ENCODE data around the gene LRRC56.
A peak's percentile ranks its signal among the peaks of the same experiment; 100 is the strongest.

LRRC56 gene

DNA sequence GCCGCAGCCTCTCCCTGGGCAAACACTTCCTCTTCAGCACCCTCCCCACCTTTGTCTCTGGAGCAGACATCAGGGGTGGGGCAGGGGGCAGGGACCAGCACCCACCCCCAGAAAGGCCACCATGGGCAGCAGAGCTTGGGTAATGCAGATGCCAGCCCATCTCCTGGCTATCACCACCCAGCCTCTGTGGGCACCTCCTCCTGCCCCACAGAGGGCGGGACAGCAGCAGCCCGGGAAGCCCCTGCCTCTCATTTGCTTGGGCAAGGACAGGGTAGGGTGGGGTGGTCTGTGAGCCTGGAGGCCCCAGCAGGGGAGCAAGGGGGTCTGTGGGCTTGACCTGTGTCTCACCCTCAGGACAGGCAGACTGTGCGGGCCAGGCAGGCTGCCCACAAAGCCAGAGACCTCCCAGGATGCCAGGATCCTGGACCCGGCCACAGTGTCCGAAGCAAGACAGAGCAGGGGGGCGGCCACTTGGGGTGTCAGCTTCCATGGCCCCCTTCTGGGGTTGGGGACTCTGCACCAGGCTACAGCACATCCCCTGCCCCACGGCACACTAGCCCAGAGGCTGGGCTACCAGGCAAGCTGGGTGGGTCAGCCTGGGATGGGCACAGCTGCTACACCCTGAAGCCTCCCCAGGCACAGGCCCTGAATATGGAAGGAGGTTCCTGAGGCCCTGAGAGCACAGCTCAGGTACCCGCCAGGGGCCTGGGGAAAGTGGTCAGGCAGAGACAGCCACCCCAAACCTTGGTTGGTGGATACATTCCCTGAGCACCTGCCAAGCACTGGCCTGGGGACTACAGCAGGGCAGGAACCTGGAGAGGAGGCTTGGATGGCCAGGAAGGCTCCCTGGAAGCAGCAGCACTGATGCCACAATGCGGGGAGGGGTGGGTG is 34.8 kb upstream of the LRRC56 start:
- no peak overlapping the region for H3K4me3 ChIP-seq (ENCODE audit: low read depth, low read length)
- TF ChIP-seq, protein P1, sequence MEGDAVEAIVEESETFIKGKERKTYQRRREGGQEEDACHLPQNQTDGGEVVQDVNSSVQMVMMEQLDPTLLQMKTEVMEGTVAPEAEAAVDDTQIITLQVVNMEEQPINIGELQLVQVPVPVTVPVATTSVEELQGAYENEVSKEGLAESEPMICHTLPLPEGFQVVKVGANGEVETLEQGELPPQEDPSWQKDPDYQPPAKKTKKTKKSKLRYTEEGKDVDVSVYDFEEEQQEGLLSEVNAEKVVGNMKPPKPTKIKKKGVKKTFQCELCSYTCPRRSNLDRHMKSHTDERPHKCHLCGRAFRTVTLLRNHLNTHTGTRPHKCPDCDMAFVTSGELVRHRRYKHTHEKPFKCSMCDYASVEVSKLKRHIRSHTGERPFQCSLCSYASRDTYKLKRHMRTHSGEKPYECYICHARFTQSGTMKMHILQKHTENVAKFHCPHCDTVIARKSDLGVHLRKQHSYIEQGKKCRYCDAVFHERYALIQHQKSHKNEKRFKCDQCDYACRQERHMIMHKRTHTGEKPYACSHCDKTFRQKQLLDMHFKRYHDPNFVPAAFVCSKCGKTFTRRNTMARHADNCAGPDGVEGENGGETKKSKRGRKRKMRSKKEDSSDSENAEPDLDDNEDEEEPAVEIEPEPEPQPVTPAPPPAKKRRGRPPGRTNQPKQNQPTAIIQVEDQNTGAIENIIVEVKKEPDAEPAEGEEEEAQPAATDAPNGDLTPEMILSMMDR (IDR thresholded peaks at IDR 0.05; ENCODE audit: low read depth, low read length), result no peak

GRCh38 chr11:503179-503981 is 33.9 kb upstream of the LRRC56 start:
- H3K4me3 ChIP-seq (ENCODE audit: low read depth, low read length), result peak overlapping the region; percentile 53
- TF ChIP-seq, protein P1 (IDR thresholded peaks at IDR 0.05; ENCODE audit: low read depth, low read length), result no peak

DNA sequence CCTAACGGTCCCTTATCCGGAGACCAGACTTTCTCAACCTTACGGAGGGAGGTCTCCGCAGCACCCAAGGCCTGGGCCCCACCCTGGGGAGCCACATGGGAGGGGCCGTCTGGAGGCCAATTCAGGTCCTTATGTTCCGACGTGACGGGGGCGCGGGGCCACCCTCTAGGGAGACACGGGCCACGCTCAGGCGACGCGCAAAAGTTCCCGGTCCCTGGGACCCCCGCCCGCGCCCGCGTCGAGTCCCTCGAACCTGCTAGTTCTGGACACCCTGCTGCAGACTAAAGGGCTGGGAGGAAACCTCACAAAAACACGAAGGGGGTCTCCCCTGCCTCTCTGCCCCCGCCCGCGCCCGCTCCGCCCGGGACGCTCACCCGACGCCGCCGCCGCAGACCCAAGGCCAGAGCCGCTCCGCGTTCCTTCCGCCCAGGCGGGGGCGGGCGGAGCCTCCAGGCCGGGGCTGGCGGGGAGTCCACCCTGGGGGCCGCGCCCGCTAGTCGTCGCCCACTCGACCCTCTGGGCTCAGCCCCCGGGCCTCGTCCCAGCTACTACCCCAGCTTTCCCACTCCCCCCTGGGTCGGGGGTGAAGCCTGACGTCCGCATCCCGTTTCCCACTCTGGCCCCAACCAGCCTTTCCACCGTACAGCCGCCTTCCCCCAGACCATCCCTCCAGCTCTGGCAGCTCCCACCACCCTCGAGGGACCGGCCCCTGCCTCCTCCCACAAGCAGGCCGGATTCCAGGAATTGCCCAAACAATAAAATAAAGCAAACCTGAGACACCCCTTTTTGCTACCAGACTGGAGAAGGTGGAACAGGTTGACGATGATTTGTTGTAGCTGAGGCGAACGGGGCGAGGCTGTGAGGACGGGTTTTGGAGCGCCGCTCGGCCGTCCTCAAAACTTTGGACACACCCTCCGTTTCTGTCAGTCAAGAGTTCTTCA is 33.0 kb upstream of the LRRC56 start:
- TF ChIP-seq, protein P1 (IDR thresholded peaks at IDR 0.05; ENCODE audit: low read depth, low read length), result no peak
- H3K4me3 ChIP-seq (ENCODE audit: low read depth, low read length), result peak overlapping the region; percentile 53

DNA sequence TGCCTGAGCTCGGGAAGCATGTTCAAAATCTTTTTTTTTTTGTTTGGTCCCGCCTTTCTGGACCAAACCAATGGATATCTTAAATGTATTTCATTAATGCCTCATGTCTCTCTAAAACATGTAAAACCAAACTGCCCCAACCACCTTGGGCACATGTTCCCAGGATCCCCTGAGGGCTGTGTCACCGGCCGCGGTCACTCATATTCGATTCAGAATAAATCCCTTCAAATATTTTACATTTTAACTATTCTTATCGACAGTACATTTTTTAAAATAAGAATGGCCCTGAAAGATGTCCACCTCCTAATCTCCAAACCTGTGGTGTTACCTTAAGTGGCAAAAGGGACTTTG is 32.4 kb upstream of the LRRC56 start:
- peak overlapping the region; percentile 53 for H3K4me3 ChIP-seq (ENCODE audit: low read depth, low read length)
- TF ChIP-seq, protein P1 (IDR thresholded peaks at IDR 0.05; ENCODE audit: low read depth, low read length), result no peak

GRCh38 chr11:506238-506994 is 30.9 kb upstream of the LRRC56 start:
- TF ChIP-seq, protein P1 (IDR thresholded peaks at IDR 0.05; ENCODE audit: low read depth, low read length), result no peak
- peak overlapping the region; percentile 87 for H3K4me3 ChIP-seq (ENCODE audit: low read depth, low read length)

DNA sequence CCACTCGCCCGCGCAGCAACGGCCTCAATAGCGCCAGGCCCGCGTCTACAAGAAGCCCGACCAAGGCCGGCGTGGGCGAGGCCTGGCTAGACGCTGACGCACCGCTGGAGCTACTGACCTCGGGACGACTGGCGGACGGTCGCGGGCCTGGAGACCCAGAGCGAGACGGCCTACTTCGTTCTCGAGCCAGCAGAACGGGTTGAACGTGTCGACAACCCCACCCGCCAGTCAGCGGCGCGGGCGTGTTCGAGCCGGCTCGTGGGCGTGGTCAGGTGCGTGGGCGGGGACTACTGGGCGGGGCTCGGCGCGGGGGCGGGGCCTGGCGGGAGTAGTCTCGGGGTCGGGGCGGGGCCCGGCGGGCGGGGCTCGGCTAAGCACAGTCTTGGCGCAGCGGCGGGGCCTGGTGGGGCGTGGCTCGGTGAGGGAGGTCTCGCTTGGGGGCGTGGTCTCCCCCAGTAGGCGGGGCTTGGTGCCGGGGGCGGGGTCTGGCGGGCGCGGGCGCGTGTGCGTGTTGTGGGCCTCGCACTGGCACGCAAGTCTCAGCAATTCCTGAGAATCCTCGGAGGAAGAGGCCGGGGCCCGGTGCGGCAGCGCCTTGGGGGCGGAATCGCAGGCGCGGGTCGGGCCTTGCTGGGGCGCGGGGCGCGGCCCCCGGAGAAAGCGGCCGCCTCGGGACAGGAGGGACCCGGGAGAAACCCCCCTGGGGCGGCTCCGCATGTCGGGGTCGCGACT is 30.2 kb upstream of the LRRC56 start, which contains the start of gene RNH1:
TSS of gene RNH1 (minus strand) at position 248 of the 732 bp plus-strand sequence. CDS start 5,080 bp downstream, outside the sequence.
- peak within 1 kb of the TSS; percentile 87 for H3K4me3 ChIP-seq (ENCODE audit: low read depth, low read length)
- TF ChIP-seq, protein P1 (IDR thresholded peaks at IDR 0.05; ENCODE audit: low read depth, low read length), result no peak

Measured in WI38 (cell line).